Measurements from ENCODE around the gene NLK.

DNA sequence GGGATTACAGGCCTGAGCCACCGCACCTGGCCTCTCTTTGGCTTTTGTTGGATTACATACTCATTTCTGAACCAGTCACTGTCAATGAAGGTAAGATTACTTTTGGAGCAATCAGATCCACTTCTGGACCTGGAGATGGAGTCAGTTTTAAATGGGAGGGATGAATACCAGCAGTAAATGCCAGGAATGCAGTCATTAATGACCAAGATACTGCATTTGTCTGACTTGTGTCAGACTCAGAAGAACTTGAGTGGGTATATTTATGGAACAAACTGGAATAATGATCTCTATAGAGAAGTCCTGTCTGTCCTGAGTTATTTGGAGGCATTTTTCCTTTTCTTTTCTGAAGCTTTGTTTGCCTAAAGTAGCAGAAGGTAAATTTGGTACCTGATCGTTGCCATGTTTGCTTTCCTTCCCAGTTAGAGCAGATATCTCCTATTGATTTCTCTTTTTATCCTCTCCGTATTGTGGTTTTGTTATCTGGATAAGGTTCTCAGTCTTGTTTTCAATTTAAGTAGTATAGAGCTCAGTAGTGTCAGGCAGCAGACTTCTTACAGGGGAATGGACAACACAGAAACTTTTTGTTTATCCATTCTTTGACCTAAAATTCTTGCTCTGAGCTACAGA, 10.7 kb downstream of the NLK start:
- no peak for TF ChIP-seq CTCF (IDR thresholded peaks at IDR 0.05)
- TF ChIP-seq TCF7L2 (IDR thresholded peaks at IDR 0.05; ENCODE audit: low read depth, low read length) = no peak
- no peak for TF ChIP-seq POLR2AphosphoS5 (IDR thresholded peaks at IDR 0.05; ENCODE audit: low read depth, low read length)
- TF ChIP-seq, protein P1, sequence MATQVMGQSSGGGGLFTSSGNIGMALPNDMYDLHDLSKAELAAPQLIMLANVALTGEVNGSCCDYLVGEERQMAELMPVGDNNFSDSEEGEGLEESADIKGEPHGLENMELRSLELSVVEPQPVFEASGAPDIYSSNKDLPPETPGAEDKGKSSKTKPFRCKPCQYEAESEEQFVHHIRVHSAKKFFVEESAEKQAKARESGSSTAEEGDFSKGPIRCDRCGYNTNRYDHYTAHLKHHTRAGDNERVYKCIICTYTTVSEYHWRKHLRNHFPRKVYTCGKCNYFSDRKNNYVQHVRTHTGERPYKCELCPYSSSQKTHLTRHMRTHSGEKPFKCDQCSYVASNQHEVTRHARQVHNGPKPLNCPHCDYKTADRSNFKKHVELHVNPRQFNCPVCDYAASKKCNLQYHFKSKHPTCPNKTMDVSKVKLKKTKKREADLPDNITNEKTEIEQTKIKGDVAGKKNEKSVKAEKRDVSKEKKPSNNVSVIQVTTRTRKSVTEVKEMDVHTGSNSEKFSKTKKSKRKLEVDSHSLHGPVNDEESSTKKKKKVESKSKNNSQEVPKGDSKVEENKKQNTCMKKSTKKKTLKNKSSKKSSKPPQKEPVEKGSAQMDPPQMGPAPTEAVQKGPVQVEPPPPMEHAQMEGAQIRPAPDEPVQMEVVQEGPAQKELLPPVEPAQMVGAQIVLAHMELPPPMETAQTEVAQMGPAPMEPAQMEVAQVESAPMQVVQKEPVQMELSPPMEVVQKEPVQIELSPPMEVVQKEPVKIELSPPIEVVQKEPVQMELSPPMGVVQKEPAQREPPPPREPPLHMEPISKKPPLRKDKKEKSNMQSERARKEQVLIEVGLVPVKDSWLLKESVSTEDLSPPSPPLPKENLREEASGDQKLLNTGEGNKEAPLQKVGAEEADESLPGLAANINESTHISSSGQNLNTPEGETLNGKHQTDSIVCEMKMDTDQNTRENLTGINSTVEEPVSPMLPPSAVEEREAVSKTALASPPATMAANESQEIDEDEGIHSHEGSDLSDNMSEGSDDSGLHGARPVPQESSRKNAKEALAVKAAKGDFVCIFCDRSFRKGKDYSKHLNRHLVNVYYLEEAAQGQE (IDR thresholded peaks at IDR 0.05; ENCODE audit: insufficient read depth in 1 of 2, low read depth in 2 of 2, low read length in 1 of 2) = no peak
